Measurements from ENCODE around the gene ULK2. TPM values are rescaled to one million over a fixed set of nuclear protein-coding genes. Genes with fewer than 3 reads are reported as not detected.
A peak's percentile ranks its signal among the peaks of the same experiment; 100 is the strongest.
"Not testable (repeated sequence)": the region's sequence is repeated elsewhere in the genome, so short reads cannot be mapped to it uniquely, and the experiment has no call there.

ULK2 gene
- total RNA-seq, 2 donors from 2014 or later, result 20.5 to 23.8 TPM

DNA sequence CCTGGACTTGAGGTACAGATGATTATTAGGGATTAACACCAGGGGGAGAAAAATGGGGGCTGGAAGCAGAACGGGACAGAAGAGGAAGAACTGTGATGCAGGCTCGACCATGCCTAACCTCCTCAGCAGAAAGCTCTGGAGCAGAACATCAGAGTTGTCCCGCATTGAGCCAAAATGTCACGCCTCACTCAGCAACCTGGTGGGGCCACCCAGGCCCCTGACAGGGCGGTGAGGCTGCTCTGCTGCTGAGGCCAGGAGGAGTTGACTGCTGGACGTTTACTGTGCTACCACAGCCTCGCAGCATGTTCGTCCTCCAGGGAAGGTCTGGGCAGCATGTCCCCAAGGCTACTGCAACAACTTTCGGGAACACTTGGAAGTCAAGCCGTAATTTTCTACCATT lies 6.5 kb upstream of the ULK2 start:
- intact Hi-C loops (cut with DNase I), result no loop called here

DNA sequence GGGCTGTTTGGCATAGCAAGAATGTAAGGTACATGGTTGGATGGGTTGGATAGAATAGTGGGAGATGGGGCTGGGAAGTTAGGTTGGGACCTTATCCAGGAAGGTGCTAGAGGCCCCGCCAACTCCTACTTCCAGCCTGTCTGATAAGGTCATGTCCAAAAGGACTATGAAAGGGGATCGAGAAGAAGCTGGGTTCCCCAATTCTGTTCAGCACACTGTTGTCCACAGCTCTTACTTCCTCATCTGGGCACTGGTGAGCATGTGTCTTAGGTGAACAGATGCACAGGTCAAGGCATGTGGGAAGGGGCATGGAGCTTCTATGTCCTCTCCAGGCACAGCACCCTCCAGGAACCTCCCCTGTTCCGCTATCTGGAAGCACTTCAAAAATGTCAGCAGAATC lies 5.6 kb upstream of the ULK2 start:
- intact Hi-C loops (cut with DNase I), result no loop called here
- DNase-seq (ENCODE audit: low spot score), result no peak

More for the DNA sequence above, 6.5 kb upstream of the ULK2 start:
- no peak for DNase-seq (ENCODE audit: low spot score)

DNA sequence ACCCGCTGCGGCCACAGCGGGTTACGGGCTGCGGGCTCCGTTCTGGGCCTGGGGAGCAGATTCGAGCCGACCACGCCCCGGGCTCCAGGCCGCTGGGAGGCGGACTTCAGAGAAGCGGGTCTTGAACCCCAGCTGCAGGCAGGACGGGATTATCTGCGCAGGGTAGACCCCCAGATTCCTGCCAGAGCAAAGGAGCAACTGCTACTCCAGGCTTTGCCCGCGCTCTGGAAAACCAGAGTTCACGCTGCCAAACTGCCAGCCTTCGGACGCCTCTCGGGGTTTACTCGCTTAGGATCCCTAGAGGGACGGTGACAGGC lies 301 bp upstream of the ULK2 start:
- no peak for DNase-seq (ENCODE audit: low spot score)
- intact Hi-C loops (cut with DNase I), result no loop called here

GRCh38 chr17:19867079-19867328 lies 732 bp downstream of the ULK2 start:
- DNase-seq (ENCODE audit: low spot score), result peak; percentile 91
- intact Hi-C loops (cut with DNase I), result no loop called here

DNA sequence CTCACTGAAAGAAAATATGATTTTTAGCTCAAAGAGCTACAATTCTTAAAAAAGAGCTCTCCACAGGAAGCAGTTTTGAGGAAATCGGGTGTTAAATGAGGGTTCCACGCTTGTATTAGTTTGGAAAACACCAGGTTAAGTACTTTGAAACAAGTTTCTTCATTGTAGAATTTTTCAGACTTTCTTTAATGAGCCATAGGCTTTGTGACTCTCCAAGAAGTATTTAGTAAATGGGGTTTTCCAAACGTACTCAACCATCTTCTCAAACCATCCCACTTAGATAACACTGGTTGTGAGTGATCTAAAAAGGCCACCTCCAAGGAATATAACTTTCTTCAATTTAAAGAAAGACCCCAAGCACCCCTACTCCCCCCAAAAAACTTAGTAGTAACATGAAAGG lies 2.7 kb downstream of the ULK2 start:
- intact Hi-C loops (cut with DNase I), result no loop called here
- no peak for DNase-seq (ENCODE audit: low spot score)

DNA sequence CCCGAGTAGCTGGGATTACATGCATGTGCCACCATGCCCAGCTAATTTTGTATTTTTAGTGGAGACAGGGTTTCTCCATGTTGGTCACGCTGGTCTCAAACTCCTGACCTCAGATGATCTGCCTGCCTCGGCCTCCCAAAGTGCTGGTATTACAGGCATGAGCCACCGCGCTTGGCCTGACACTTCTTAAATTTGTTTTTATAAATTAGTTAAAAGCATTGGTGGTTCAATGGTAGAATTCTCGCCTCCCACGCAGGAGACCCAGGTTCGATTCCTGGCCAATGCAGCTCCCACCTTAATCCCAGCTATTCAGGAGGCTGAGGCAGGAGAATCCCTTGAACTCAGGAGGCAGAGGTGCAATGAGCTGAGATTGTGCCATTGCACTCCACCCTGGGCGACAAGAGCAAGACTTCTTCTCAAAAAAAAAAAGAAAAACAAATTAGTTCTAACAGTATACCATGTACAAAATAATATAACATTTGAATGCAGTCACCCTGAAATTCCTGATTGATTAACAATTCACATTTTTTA lies 7.0 kb downstream of the ULK2 start:
- intact Hi-C loops (cut with DNase I), result not testable (repeated sequence)

DNA sequence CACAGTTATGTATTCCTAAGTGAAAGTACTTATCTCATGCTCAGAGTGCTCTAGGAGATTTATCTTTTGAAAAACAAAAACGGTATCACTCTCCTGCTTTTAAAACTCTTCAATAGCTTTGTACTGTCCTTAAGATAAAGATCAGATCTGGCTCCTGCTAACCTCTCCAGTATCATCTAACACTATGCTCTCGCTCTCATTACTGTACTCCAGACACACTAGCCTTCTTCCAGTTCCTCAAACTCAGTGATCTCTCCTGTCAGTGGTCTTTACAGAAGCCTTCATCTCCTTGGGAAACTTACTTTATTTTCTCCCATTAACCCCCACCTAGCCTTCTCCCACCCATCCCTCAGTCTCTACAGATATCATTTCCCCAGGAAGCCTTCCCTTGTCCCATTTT lies 10.1 kb downstream of the ULK2 start:
- DNase-seq (ENCODE audit: low spot score), result no peak
- intact Hi-C loops (cut with DNase I), result no loop called here

More for the DNA sequence above, 7.0 kb downstream of the ULK2 start:
- not testable (repeated sequence) for DNase-seq (ENCODE audit: low spot score)

DNA sequence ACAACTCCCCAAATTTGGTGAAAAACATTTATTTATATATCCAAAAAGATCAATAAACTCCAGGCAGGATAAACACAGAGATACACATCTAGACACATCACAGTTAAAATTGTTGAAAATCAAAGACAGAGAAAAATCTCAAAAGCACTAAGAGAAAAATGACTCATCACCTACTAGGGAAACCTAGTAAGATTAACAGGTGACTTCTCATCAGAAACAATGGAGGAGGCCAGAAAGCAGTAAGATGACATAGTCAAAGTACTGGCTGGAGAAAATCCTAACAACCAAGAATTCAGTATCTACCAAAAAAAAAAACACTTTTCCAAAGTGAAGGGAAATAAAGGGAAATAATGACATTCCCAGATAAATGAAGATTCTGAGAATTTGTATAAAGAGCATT lies 33.8 kb downstream of the ULK2 start:
- no peak for DNase-seq (ENCODE audit: low spot score)
- intact Hi-C loops (cut with DNase I), result no loop called here

DNA sequence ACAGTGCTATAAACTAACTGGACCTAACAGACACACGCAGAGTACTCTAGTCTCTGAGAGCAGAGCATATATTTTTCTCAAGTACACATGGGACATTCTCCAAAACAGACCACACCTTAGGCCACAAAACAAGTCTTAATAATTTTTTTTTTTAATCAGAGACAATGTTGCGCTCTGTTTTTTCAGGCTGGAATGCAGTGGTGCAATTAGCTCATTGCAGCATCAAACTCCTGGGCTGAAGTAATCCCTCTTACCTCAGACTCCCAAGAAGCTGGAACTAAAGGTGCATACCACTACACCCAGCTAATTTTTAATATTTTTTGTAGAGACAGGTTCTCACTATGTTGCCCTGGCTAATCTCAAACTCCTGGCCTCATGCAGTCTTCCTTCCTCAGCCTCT lies 37.7 kb downstream of the ULK2 start:
- DNase-seq (ENCODE audit: low spot score), result no peak
- intact Hi-C loops (cut with DNase I), result no loop called here

- DNase-seq (ENCODE audit: low spot score), result no peak
- intact Hi-C loops (cut with DNase I), result no loop called here
These were observed 55.3 kb downstream of the ULK2 start for GRCh38 chr17:19812407-19812806.

GRCh38 chr17:19805006-19805405 lies 62.7 kb downstream of the ULK2 start:
- no peak for DNase-seq (ENCODE audit: low spot score)
- intact Hi-C loops (cut with DNase I), result no loop called here

- DNase-seq (ENCODE audit: low spot score), result no peak
- intact Hi-C loops (cut with DNase I), result no loop called here
These were observed 67.2 kb downstream of the ULK2 start for GRCh38 chr17:19800571-19800970.

- DNase-seq (ENCODE audit: low spot score), result no peak
- intact Hi-C loops (cut with DNase I), result loop anchor here in 1 of 2 donors (10.0 kb wide), 1 partner anchor 115 kb away; no protein-coding TSS in a partner anchor
These were observed 67.9 kb downstream of the ULK2 start for GRCh38 chr17:19799796-19800195.

GRCh38 chr17:19796457-19796856 lies 71.3 kb downstream of the ULK2 start:
- no peak for DNase-seq (ENCODE audit: low spot score)
- intact Hi-C loops (cut with DNase I), result loop anchor here in 1 of 2 donors (10.0 kb wide), 1 partner anchor 118 kb away; no protein-coding TSS in a partner anchor

GRCh38 chr17:19791918-19792550 lies 75.7 kb downstream of the ULK2 start:
- intact Hi-C loops (cut with DNase I), result loop anchor here in 1 of 2 donors (10.0 kb wide), 1 partner anchor 123 kb away; no protein-coding TSS in a partner anchor

DNA sequence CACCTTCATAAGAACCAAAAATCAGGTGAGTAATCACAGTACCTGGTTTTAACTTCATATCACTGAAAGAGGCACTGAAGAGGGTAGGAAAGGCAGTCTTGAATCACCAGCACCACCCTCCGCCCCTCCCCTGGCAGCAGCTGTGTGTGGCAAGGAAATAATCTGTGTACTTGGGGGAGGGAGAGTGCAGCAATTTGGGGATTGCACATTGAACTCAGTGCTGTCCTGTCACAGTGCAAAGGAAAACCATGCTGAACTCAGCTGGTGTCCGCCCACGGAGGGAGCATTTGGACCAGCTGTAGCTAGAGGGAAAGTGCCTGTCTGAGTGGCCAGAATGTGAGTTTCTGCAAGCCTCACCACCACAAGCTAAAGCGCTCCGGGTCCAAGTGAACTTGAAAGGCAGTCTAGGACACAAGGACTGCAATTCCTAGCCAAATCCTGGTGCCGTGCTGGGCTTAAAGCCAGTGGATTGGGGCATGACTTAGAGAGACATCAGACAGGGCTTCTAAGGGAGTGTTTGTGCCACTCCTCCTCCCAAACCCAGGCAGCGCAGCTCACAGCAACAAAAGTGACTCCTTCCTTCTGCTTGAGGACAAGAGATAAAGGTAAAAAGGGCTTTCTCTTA lies 79.9 kb downstream of the ULK2 start:
- intact Hi-C loops (cut with DNase I), result no loop called here

More at GRCh38 chr17:19791918-19792550, 75.7 kb downstream of the ULK2 start:
- no peak for DNase-seq (ENCODE audit: low spot score)

GRCh38 chr17:19785854-19786253 lies 81.9 kb downstream of the ULK2 start:
- intact Hi-C loops (cut with DNase I), result no loop called here
- no peak for DNase-seq (ENCODE audit: low spot score)

More for the DNA sequence above, 79.9 kb downstream of the ULK2 start:
- no peak for DNase-seq (ENCODE audit: low spot score)

DNA sequence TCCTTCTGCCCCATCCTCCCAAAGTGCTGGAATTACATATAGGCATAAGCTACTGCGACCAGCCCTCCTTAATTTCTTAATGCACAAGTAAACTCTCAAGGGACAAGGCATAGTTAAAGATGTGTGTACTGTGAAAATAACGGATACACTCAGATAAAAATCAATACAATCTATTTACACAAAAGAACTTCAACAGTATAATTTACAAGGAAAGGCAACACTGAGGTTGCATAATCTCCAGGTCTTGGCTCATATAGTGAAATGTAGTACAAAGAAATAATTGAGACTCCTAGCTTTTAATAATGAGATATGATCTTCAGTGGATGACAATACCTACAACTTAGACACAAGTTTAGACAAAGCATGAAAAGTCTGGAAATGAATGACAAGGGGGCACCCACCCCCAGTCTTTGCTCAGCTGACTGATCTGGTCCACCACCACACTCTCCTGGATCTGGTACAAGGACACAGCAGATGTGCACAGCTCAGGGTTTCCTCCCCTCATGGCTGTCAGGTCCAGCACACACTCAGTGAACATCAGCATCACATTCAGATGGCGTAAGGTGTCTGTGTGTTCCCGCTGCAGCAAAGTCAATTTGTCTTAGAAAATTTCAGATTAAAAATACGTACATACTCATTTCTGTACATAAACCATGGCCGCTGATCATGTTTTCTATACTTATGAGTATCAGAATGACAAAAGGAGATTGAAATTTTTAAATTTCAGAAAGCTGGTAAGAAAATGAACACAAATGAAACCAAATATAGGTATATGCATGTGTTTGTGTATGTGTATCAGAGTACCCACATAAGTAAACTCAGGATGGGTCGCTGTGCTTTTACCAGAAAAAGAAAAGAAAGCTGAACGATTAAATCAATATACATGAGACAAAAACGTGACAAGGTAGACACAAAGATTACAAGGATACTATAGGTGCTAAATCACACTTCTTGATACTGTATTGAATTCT lies 86.0 kb downstream of the ULK2 start:
- DNase-seq (ENCODE audit: low spot score), result no peak
- intact Hi-C loops (cut with DNase I), result no loop called here

- intact Hi-C loops (cut with DNase I), result no loop called here
- DNase-seq (ENCODE audit: low spot score), result no peak
These were observed 86.9 kb downstream of the ULK2 start for GRCh38 chr17:19780846-19781245.

DNA sequence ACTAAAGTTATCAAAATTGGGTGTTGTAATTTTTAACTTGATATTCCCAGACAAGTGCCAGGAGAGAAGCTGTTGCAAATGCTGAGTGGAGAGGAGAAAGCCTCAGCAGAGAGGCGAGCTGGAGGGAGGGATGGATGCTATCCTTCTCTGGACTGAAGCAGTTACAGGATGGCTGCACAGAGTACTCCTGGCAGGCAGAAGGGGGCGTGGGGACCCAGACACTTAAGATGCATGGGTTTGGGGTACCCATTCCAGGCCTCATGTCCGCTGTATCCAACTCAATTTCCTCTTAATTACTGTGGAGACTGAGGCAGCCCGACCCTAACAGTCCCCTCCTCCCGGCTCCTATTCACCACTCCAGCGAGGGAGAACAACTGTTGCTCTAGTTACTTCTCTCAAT lies 94.2 kb downstream of the ULK2 start:
- DNase-seq (ENCODE audit: low spot score), result no peak
- intact Hi-C loops (cut with DNase I), result no loop called here
